ENCODE data around the gene OR9I1. TPM values are rescaled to one million over a fixed set of nuclear protein-coding genes. Genes with fewer than 3 reads are reported as not detected.
A peak's percentile ranks its signal among the peaks of the same experiment; 100 is the strongest.

The OR9I1 gene
- total and polyA plus RNA-seq, 2 of the 13 experiments (the other 11 are each of a cell fraction or from before 2014, with no cell fraction given): not detected

GRCh38 chr11:58165504-58166106 lies 40.3 kb upstream of the OR9I1 start (continued):
- TF ChIP-seq SNAPC4 (CRISPR knock-in tag; IDR thresholded peaks at IDR 0.05) (no peak), HOXA5 (CRISPR knock-in tag; IDR thresholded peaks at IDR 0.05) (peak; percentile 83; the same call in 1 of the 2 replicates), ZNF597 (CRISPR knock-in tag; IDR thresholded peaks at IDR 0.05) (no peak), PHF21A (CRISPR knock-in tag; IDR thresholded peaks at IDR 0.05) (peak; percentile 87), SIN3B (IDR thresholded peaks at IDR 0.05; ENCODE audit: low read length) (no peak), SUZ12 (IDR thresholded peaks at IDR 0.05; ENCODE audit: low read depth, low read length) (no peak), MTERF4 (CRISPR knock-in tag; IDR thresholded peaks at IDR 0.05) (no peak), RBFOX2 (IDR thresholded peaks at IDR 0.05; ENCODE audit: low read depth, low read length) (no peak), HMGXB3 (CRISPR knock-in tag; IDR thresholded peaks at IDR 0.05; ENCODE audit: borderline replicate concordance) (0 out of 2 replicates have a peak, but pooled peaks have one; percentile 72), ZFP36 (IDR thresholded peaks at IDR 0.05; ENCODE audit: borderline replicate concordance, low read depth, low read length, partially characterized antibody) (no peak), SPEN (CRISPR knock-in tag; IDR thresholded peaks at IDR 0.05; ENCODE audit: low read depth) (no peak), KLF6 (CRISPR knock-in tag; IDR thresholded peaks at IDR 0.05) (no peak), TEAD2 (CRISPR knock-in tag; IDR thresholded peaks at IDR 0.05) (no peak), IKZF5 (CRISPR knock-in tag; IDR thresholded peaks at IDR 0.05) (peak; percentile 41; the same call in 1 of the 2 replicates), SETDB1 (CRISPR knock-in tag; IDR thresholded peaks at IDR 0.05; ENCODE audit: borderline replicate concordance) (no peak), MLX (CRISPR knock-in tag; IDR thresholded peaks at IDR 0.05) (peak; percentile 32; the same call in 1 of the 2 replicates)
